GM12801 (cell line): ENCODE measurements around the gene ZNF565.

ENCODE experiments used
- CTCF ChIP-seq: IDR thresholded peaks from one replicate; pipeline ENCODE4 v1.5.1; 2011; ENCODE audit warnings: control low read depth; ENCODE audit not compliant: insufficient read length; ENCODE audit errors: extremely low read depth

The ZNF565 gene

GRCh38 chr19:36169084-36169760, 45.2 kb downstream of the ZNF565 start:
- TF ChIP-seq CTCF: no peak

GRCh38 chr19:36163813-36164212, 50.7 kb downstream of the ZNF565 start:
- no peak for TF ChIP-seq CTCF

GRCh38 chr19:36160821-36161596, 53.5 kb downstream of the ZNF565 start:
- no peak for TF ChIP-seq CTCF

GRCh38 chr19:36153126-36153525, 61.3 kb downstream of the ZNF565 start:
- TF ChIP-seq CTCF: no peak

GRCh38 chr19:36152352-36153091, 61.9 kb downstream of the ZNF565 start, which contains the start of gene COX7A1:
COX7A1 (minus strand) TSS chr19:36152447; CDS start chr19:36152407, 40 bp downstream.
- no peak for TF ChIP-seq CTCF

- TF ChIP-seq CTCF: no peak
Observed at GRCh38 chr19:36152019-36152351, 62.5 kb downstream of the ZNF565 start.

- TF ChIP-seq CTCF: no peak
Observed at GRCh38 chr19:36151144-36152018, 63.1 kb downstream of the ZNF565 start.
